ENCODE results near the gene GRAMD1B. TPM values are rescaled to one million over a fixed set of nuclear protein-coding genes. Genes with fewer than 3 reads are reported as not detected.

GRAMD1B gene
- total RNA-seq, 2 donors from 2014 or later: 2.1 to 5.7 TPM

GRCh38 chr11:123504401-123504800 is 74.3 kb downstream of the GRAMD1B start:
- no peak for TF ChIP-seq CTCF (IDR thresholded peaks at IDR 0.05)
- no peak for DNase-seq (ENCODE audit: low spot score)
- no peaks in the 10 kb centered on the region for H3K36me3 ChIP-seq
- H3K27me3 ChIP-seq (replicated peaks; ENCODE audit: insufficient read depth): no peaks in the 10 kb centered on the region
- no peak for ATAC-seq (ENCODE audit: insufficient number of reproducible peaks, low FRiP score, low read depth)
- H3K27ac ChIP-seq: no peak overlapping the region
- no peaks in the 10 kb centered on the region for H3K9me3 ChIP-seq
- no peaks in the 10 kb centered on the region for H3K4me1 ChIP-seq (ENCODE audit: control insufficient read depth in 1 of 2, low read depth in 2 of 2)
- no peak overlapping the region for H3K4me3 ChIP-seq

- no peak for ATAC-seq (ENCODE audit: insufficient number of reproducible peaks, low FRiP score, low read depth)
- TF ChIP-seq CTCF (IDR thresholded peaks at IDR 0.05): no peak
Observed at GRCh38 chr11:123505546-123506299, 75.7 kb downstream of the GRAMD1B start.

GRCh38 chr11:123507043-123507442 is 77.0 kb downstream of the GRAMD1B start:
- Histone ChIP-seq H3K4me3 (no peak overlapping the region), H3K9me3 (no peaks in the 10 kb centered on the region), H3K27ac (no peak overlapping the region), H3K27me3 (replicated peaks; ENCODE audit: insufficient read depth) (no peaks in the 10 kb centered on the region), H3K36me3 (no peaks in the 10 kb centered on the region), H3K4me1 (ENCODE audit: control insufficient read depth in 1 of 2, low read depth in 2 of 2) (no peaks in the 10 kb centered on the region)
- DNase-seq (ENCODE audit: low spot score) (no peak), ATAC-seq (ENCODE audit: insufficient number of reproducible peaks, low FRiP score, low read depth) (no peak)
- no peak for TF ChIP-seq CTCF (IDR thresholded peaks at IDR 0.05)

More at GRCh38 chr11:123505546-123506299, 75.7 kb downstream of the GRAMD1B start:
- Histone ChIP-seq H3K36me3 (no peaks in the 10 kb centered on the region), H3K4me3 (no peak overlapping the region), H3K27me3 (replicated peaks; ENCODE audit: insufficient read depth) (no peaks in the 10 kb centered on the region), H3K9me3 (no peaks in the 10 kb centered on the region), H3K4me1 (ENCODE audit: control insufficient read depth in 1 of 2, low read depth in 2 of 2) (no peaks in the 10 kb centered on the region), H3K27ac (no peak overlapping the region)
- no peak for DNase-seq (ENCODE audit: low spot score)

- Histone ChIP-seq H3K4me1 (ENCODE audit: control insufficient read depth in 1 of 2, low read depth in 2 of 2) (no peaks in the 10 kb centered on the region), H3K4me3 (no peak overlapping the region), H3K36me3 (no peaks in the 10 kb centered on the region), H3K27ac (no peak overlapping the region), H3K9me3 (no peaks in the 10 kb centered on the region), H3K27me3 (replicated peaks; ENCODE audit: insufficient read depth) (no peaks in the 10 kb centered on the region)
- no peak for ATAC-seq (ENCODE audit: insufficient number of reproducible peaks, low FRiP score, low read depth)
- DNase-seq (ENCODE audit: low spot score): no peak
- TF ChIP-seq CTCF (IDR thresholded peaks at IDR 0.05): no peak
Observed at GRCh38 chr11:123509737-123510578, 79.9 kb downstream of the GRAMD1B start.

- no peaks in the 10 kb centered on the region for H3K27me3 ChIP-seq (replicated peaks; ENCODE audit: insufficient read depth)
- no peaks in the 10 kb centered on the region for H3K9me3 ChIP-seq
Observed at GRCh38 chr11:123510579-123510905, 80.5 kb downstream of the GRAMD1B start.

More at GRCh38 chr11:123510579-123510905, 80.5 kb downstream of the GRAMD1B start:
- Histone ChIP-seq H3K27ac (no peak overlapping the region), H3K4me3 (no peak overlapping the region), H3K36me3 (no peaks in the 10 kb centered on the region), H3K4me1 (ENCODE audit: control insufficient read depth in 1 of 2, low read depth in 2 of 2) (no peaks in the 10 kb centered on the region)
- ATAC-seq (ENCODE audit: insufficient number of reproducible peaks, low FRiP score, low read depth): no peak
- DNase-seq (ENCODE audit: low spot score): no peak
- TF ChIP-seq CTCF (IDR thresholded peaks at IDR 0.05): no peak
